Activated CD4-positive, CD25-positive, alpha-beta regulatory T cell treated with anti-CD3 and anti-CD28 coated beads, Interleukin-2, amount 50 U/mL, for 24 hours (primary cell): Measurements from ENCODE around the gene CCDC127.

Source experiments
- ATAC-seq, 2 donors: fragments of 150-1000 bp; cut with Tn5 transposase; one replicate each; pipeline ENCODE4 v1.10.0; 2021; ENCODE audit warnings: mild to moderate bottlenecking in 1 of 2, moderate library complexity in 1 of 2

The CCDC127 gene

GRCh38 chr5:187617-188451 lies 30.1 kb downstream of the CCDC127 start:
- ATAC-seq: no peak

GRCh38 chr5:187042-187431 lies 30.9 kb downstream of the CCDC127 start:
- ATAC-seq: no peak

GRCh38 chr5:186091-187041 lies 31.6 kb downstream of the CCDC127 start:
- ATAC-seq: no peak

- no peak for ATAC-seq
Measured at GRCh38 chr5:185095-186070, 32.6 kb downstream of the CCDC127 start.

GRCh38 chr5:184471-184870 lies 33.5 kb downstream of the CCDC127 start:
- ATAC-seq: no peak

- ATAC-seq: no peak
Measured at GRCh38 chr5:182126-182525, 35.8 kb downstream of the CCDC127 start.

- ATAC-seq: no peak
Measured at GRCh38 chr5:181566-181965, 36.4 kb downstream of the CCDC127 start.

- ATAC-seq: no peak
Measured at GRCh38 chr5:181160-181559, 36.8 kb downstream of the CCDC127 start.

GRCh38 chr5:180286-180918 lies 37.6 kb downstream of the CCDC127 start:
- ATAC-seq: no peak

- no peak for ATAC-seq
Measured at GRCh38 chr5:179401-179800, 38.6 kb downstream of the CCDC127 start.

GRCh38 chr5:178110-178509 lies 39.8 kb downstream of the CCDC127 start:
- no peak for ATAC-seq

- ATAC-seq: no peak
Measured at GRCh38 chr5:176296-176823, 41.6 kb downstream of the CCDC127 start.

GRCh38 chr5:174876-175465 lies 43.0 kb downstream of the CCDC127 start:
- no peak for ATAC-seq

- ATAC-seq: no peak
Measured at GRCh38 chr5:174291-174600, 43.7 kb downstream of the CCDC127 start.

- no peak for ATAC-seq
Measured at GRCh38 chr5:173392-174290, 44.3 kb downstream of the CCDC127 start.

GRCh38 chr5:172841-173251 lies 45.1 kb downstream of the CCDC127 start:
- no peak for ATAC-seq

GRCh38 chr5:172421-172820 lies 45.5 kb downstream of the CCDC127 start:
- ATAC-seq: no peak

GRCh38 chr5:171801-172331 lies 46.1 kb downstream of the CCDC127 start:
- ATAC-seq: no peak

- ATAC-seq: no peak
Measured at GRCh38 chr5:170971-171800, 46.8 kb downstream of the CCDC127 start.
